ENCODE results near the gene PREX1.

- TF ChIP-seq, protein P1, sequence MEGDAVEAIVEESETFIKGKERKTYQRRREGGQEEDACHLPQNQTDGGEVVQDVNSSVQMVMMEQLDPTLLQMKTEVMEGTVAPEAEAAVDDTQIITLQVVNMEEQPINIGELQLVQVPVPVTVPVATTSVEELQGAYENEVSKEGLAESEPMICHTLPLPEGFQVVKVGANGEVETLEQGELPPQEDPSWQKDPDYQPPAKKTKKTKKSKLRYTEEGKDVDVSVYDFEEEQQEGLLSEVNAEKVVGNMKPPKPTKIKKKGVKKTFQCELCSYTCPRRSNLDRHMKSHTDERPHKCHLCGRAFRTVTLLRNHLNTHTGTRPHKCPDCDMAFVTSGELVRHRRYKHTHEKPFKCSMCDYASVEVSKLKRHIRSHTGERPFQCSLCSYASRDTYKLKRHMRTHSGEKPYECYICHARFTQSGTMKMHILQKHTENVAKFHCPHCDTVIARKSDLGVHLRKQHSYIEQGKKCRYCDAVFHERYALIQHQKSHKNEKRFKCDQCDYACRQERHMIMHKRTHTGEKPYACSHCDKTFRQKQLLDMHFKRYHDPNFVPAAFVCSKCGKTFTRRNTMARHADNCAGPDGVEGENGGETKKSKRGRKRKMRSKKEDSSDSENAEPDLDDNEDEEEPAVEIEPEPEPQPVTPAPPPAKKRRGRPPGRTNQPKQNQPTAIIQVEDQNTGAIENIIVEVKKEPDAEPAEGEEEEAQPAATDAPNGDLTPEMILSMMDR (IDR thresholded peaks at IDR 0.05; ENCODE audit: insufficient read depth, low read length): no peak
- no peak for TF ChIP-seq GABPA (IDR thresholded peaks at IDR 0.05; ENCODE audit: low read depth)
- no peak for TF ChIP-seq REST (IDR thresholded peaks at IDR 0.05; ENCODE audit: insufficient replicate concordance, low read depth)
- no peak for TF ChIP-seq POLR2AphosphoS5 (IDR thresholded peaks at IDR 0.05; ENCODE audit: low read depth)
- TF ChIP-seq SPI1 (IDR thresholded peaks at IDR 0.05; ENCODE audit: borderline replicate concordance, low read depth): no peak
These were observed 1.1 kb upstream of the PREX1 start for GRCh38 chr20:48828734-48829460.

Data from HL-60 (cell line).